Mucosa of descending colon (tissue), 3 donors: Measurements from ENCODE around the gene CCR3. TPM values are rescaled to one million over a fixed set of nuclear protein-coding genes. Genes with fewer than 3 reads are reported as not detected.

Source experiments
- ATAC-seq: fragments of 200-7000 bp; cut with Tn5 transposase; one replicate; pipeline ENCODE4 v1.9.1; 2020; ENCODE audit warnings: mild to moderate bottlenecking, moderate library complexity
- DNase-seq, 3 donors: peaks; one replicate each; pipeline ENCODE4 v3.0.0-alpha.2; 2020
- H3K36me3 ChIP-seq: fragments of 200-600 bp; one replicate; pipeline ENCODE4 v1.8.0; 2021; ENCODE audit warnings: low read depth, mild to moderate bottlenecking
- H3K4me1 ChIP-seq: fragments of 200-600 bp; one replicate; pipeline ENCODE4 v1.8.0; 2021; ENCODE audit warnings: low read depth, mild to moderate bottlenecking
- H3K4me3 ChIP-seq: fragments of 200-600 bp; one replicate; pipeline ENCODE4 v1.8.0; 2021; ENCODE audit warnings: mild to moderate bottlenecking
- H3K9me3 ChIP-seq: fragments of 200-600 bp; one replicate; pipeline ENCODE4 v1.8.0; 2021; ENCODE audit warnings: mild to moderate bottlenecking
- intact Hi-C, 2 donors: fragments of 100-400 bp; cut with DNase I in 1 of 2; cut with micrococcal nuclease in 1 of 2; formaldehyde crosslinking; loops; one replicate each; pipeline versions ENCODE4 v1.11.0 to v1.11.1; 2022; cut with DNase I, micrococcal nuclease
- total RNA-seq, 3 donors: library from RNA; stranded (reverse); fragmentation: NEBNext Ultra II Directional in 2 of 3; extraction: Animal tissue kit (Norgen Biotek cat#: 25700) in 2 of 3; gene quantifications; one replicate each; pipeline versions ENCODE4 v1.2.1 to v1.2.4, GENCODE V29; 2021 to 2023
- TF ChIP-seq, protein P1 (sequence below): fragments of 200-600 bp; IDR thresholded peaks from one replicate; pipeline ENCODE4 v1.8.0; 2022; ENCODE audit warnings: antibody characterized with exemption, mild to moderate bottlenecking
- donor health status: DM: no; HTN: no; CAD: no; lungs with moderate emphysema.
- donor health status: DM: no; HTN: no; CAD: no.
- donor health status: DM: no; HTN: yes; CAD: no.

CCR3 gene
- total RNA-seq, 3 donors from 2014 or later = 0.67 TPM; not detected in 2

DNA sequence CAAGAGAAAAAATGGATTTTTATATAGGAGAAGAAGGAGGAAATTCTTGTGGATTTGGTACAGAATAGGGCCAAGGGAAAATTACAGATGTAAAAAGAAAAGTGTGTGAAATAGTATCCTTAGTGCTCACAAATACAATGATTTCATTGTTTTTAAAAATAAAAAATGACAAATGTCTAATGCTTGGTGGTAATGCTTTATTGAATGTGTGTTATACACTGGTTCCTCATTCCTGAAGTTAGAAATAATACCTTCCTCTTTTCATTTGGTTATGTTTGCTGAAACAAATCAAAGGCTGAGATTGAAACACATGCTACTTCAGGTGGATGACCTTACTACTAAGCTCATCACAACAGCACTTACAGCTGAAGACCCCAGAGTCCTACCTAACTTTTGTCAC lies 73.9 kb downstream of the CCR3 start:
- ATAC-seq = no peak
- intact Hi-C loops = no loop called here
- Histone ChIP-seq H3K4me3 (no peak overlapping the region), H3K9me3 (no peaks in the 10 kb centered on the region), H3K36me3 (no peaks in the 10 kb centered on the region), H3K4me1 (no peaks in the 10 kb centered on the region)
- no peak for DNase-seq
- TF ChIP-seq, protein P1, sequence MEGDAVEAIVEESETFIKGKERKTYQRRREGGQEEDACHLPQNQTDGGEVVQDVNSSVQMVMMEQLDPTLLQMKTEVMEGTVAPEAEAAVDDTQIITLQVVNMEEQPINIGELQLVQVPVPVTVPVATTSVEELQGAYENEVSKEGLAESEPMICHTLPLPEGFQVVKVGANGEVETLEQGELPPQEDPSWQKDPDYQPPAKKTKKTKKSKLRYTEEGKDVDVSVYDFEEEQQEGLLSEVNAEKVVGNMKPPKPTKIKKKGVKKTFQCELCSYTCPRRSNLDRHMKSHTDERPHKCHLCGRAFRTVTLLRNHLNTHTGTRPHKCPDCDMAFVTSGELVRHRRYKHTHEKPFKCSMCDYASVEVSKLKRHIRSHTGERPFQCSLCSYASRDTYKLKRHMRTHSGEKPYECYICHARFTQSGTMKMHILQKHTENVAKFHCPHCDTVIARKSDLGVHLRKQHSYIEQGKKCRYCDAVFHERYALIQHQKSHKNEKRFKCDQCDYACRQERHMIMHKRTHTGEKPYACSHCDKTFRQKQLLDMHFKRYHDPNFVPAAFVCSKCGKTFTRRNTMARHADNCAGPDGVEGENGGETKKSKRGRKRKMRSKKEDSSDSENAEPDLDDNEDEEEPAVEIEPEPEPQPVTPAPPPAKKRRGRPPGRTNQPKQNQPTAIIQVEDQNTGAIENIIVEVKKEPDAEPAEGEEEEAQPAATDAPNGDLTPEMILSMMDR = no peak

Other genes starting within 250 kb of the CCR3 start
- gene FYCO1, start 246.6 kb upstream of the CCR3 start, total RNA-seq = 10 to 100 TPM; 25.4 to 76.5 (median 27.7) TPM
- gene XCR1, start 215.0 kb upstream of the CCR3 start, total RNA-seq = under 1 TPM; 0.13 to 0.29 (median 0.20) TPM
- gene CCR1, start 34.1 kb upstream of the CCR3 start, total RNA-seq = 10 to 100 TPM in 1 of 3 donors, 1 to 10 TPM in 2; 1.8 to 10.0 (median 8.7) TPM
- gene CCR2, start 111.7 kb downstream of the CCR3 start, total RNA-seq = 1 to 10 TPM; 1.2 to 3.4 (median 2.2) TPM
- 1 to 10 TPM; 1.9 to 3.4 (median 2.4) TPM for gene CCR5, start 128.5 kb downstream of the CCR3 start, total RNA-seq
- gene CCRL2, start 164.8 kb downstream of the CCR3 start, total RNA-seq = 10 to 100 TPM; 10.2 to 23.3 (median 15.7) TPM
- gene LTF, start 222.4 kb downstream of the CCR3 start, total RNA-seq = 1 to 10 TPM; 1.2 to 1.4 (median 1.2) TPM